ENCODE data around the gene MDGA2.

Gene MDGA2

DNA sequence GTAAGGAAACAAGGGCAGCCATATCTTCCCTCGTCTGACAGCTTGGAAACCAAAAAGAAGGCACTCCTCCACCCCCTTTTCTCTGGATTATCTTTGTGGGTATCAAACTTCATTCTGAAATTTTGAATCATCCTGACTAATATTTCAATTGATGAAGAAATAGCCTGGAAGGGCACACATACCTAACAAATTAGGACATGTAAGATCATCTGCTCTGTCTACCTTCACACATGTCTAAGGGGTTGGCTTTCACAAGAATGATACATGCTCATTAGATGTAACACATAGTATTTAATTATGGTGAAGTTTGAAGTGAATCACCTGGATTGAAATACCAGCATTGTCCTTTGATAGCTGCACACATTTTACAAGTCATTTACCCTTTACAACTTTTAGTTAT, 675.7 kb downstream of the MDGA2 start:
- TF ChIP-seq, protein P1, sequence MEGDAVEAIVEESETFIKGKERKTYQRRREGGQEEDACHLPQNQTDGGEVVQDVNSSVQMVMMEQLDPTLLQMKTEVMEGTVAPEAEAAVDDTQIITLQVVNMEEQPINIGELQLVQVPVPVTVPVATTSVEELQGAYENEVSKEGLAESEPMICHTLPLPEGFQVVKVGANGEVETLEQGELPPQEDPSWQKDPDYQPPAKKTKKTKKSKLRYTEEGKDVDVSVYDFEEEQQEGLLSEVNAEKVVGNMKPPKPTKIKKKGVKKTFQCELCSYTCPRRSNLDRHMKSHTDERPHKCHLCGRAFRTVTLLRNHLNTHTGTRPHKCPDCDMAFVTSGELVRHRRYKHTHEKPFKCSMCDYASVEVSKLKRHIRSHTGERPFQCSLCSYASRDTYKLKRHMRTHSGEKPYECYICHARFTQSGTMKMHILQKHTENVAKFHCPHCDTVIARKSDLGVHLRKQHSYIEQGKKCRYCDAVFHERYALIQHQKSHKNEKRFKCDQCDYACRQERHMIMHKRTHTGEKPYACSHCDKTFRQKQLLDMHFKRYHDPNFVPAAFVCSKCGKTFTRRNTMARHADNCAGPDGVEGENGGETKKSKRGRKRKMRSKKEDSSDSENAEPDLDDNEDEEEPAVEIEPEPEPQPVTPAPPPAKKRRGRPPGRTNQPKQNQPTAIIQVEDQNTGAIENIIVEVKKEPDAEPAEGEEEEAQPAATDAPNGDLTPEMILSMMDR (IDR thresholded peaks at IDR 0.05; ENCODE audit: low read depth, low read length), result no peak
- no peak for DNase-seq (ENCODE audit: low read depth in 2 of 2)
- no peak overlapping the region for H3K4me3 ChIP-seq (replicated peaks in 1 of 2; ENCODE audit: low read depth in 2 of 2, low read length in 2 of 2)

DNA sequence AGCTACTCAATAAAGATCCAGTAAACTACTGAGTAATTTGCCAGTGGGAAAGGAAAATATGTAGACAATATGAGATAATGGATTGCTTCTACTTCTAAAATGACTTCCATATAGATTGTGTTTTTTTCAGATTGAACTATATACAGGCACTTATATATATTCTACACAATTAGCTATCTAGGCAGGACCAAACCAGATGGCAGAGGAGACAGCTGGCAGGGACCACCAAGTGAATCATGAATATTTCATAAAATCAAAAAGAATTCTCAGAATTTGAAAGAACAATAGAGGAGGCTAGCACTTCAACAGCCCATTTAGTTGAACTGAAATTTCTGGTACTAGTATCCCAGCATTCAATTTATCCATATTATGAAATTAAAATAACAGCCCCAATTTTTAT, 685.8 kb downstream of the MDGA2 start:
- no peak for DNase-seq (ENCODE audit: low read depth in 2 of 2)
- H3K4me3 ChIP-seq (replicated peaks in 1 of 2; ENCODE audit: low read depth in 2 of 2, low read length in 2 of 2), result no peak overlapping the region
- TF ChIP-seq, protein P1 (IDR thresholded peaks at IDR 0.05; ENCODE audit: low read depth, low read length), result no peak

DNA sequence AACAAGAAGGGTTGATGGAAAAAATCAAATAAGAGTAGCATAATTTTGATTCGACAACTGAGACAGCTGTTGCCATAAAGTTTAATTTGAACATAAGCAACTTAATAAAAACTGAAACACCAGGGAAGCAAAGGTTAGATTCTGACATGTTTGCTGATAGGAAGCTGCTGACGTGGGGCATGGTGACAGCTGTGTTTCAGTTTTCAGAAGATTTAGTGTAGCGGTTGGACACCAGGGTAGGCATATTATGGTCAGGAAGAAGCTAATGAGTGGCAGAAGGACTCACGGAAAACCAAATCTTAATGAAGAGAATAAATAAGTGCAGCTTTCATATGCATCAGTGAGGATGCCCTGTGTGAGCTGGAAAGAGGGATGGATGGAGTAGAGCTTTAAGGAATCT, 687.1 kb downstream of the MDGA2 start:
- no peak for DNase-seq (ENCODE audit: low read depth in 2 of 2)
- no peak overlapping the region for H3K4me3 ChIP-seq (replicated peaks in 1 of 2; ENCODE audit: low read depth in 2 of 2, low read length in 2 of 2)
- TF ChIP-seq, protein P1 (IDR thresholded peaks at IDR 0.05; ENCODE audit: low read depth, low read length), result no peak

DNA sequence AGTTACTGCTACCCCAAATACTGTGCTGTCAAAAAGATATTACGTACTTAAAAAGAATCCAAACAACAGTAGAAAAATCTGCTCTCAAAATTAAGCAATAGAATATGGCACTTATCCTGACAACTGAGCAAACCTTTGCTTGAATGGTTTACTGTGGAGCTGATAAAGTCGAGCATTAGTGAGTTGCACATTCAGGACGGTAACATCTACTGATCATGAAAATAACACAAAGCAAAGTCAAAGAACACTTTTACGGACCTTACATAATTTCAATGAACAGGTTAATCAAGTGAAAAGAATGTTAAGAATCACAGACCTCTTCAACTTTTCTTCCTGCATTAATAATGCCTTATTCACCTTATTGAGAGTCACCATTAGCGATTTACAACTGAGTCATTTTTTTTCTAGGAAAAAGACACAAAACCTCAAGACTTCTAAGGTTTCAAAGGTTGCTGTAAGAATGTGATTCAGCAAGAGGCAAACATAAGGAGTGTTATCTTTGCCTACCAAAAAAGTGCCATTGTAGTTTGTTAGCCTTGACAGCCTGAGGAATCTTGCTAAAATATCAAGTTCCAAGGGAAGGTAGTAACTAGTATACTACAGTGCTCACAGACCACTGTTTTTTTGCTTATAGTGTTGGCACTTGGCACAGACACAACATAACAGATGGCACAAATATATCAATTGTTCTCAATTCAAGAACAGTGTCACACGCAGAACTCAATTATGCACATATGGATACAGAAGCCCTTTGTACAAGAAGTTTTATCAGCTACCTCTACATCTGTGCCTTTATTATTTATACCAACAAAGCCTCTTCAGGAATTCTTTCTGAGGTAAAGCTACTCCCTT, 689.6 kb downstream of the MDGA2 start:
- TF ChIP-seq, protein P1 (IDR thresholded peaks at IDR 0.05; ENCODE audit: low read depth, low read length), result no peak
- DNase-seq (ENCODE audit: low read depth in 2 of 2), result no peak
- no peak overlapping the region for H3K4me3 ChIP-seq (replicated peaks in 1 of 2; ENCODE audit: low read depth in 2 of 2, low read length in 2 of 2)

DNA sequence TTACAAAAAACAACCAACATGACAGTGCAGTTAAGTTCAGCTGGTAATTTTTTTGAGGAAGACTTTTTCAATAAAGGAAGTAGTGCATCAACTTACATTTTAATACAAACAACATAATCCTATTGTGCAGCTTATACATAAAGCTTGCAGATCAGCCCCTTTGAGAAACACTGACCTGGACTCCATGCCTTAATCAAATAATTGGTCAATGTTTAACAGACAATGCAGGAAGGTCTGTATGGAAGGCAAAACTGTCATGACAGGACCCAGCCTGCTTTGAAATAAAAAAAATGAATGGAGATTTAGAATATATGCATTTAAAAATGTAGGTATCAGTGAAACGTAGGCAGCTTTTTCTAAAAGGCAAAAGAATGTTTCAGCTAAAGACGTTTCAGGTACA, 702.1 kb downstream of the MDGA2 start:
- no peak for DNase-seq (ENCODE audit: low read depth in 2 of 2)
- no peak overlapping the region for H3K4me3 ChIP-seq (replicated peaks in 1 of 2; ENCODE audit: low read depth in 2 of 2, low read length in 2 of 2)
- TF ChIP-seq, protein P1 (IDR thresholded peaks at IDR 0.05; ENCODE audit: low read depth, low read length), result no peak

DNA sequence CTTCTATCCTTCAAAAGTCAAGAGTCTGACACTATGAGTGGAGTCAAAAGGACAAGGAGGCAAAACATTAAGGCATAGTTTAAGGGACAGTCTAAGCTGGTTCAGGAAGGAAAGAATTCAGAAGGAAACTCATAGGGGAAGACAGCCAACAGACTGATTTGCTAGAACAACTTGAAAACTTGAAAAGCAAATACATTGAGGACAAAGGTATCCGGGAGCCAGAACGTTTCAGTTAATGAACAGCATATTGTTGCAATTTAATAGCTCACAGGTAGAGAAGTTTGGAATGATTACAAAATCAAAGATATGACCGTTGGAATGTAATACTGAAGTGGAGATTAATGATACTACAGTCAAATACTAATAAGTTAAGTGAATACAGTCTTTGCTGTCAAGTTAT, 711.0 kb downstream of the MDGA2 start:
- TF ChIP-seq, protein P1 (IDR thresholded peaks at IDR 0.05; ENCODE audit: low read depth, low read length), result no peak
- H3K4me3 ChIP-seq (replicated peaks in 1 of 2; ENCODE audit: low read depth in 2 of 2, low read length in 2 of 2), result no peak overlapping the region
- no peak for DNase-seq (ENCODE audit: low read depth in 2 of 2)
